ENCODE data around the gene ITGAV.

The ITGAV gene

GRCh38 chr2:186691900-186692299, 102.0 kb downstream of the ITGAV start:
- no peak overlapping the region for H3K4me3 Mint-ChIP-seq
- peaks cover 16% of the 10 kb centered on the region for H3K9me3 Mint-ChIP-seq
- peaks cover 45% of the 10 kb centered on the region for H3K27me3 Mint-ChIP-seq (ENCODE audit: low read depth)
- peaks cover 8% of the 10 kb centered on the region for H3K4me1 Mint-ChIP-seq (ENCODE audit: low read depth)
- H3K36me3 Mint-ChIP-seq (ENCODE audit: low read depth), result no peaks in the 10 kb centered on the region
- no peak overlapping the region for H3K27ac Mint-ChIP-seq

- no peak overlapping the region for H3K4me3 Mint-ChIP-seq
These were observed 103.6 kb downstream of the ITGAV start for GRCh38 chr2:186693446-186693832.

GRCh38 chr2:186695081-186695756, 105.4 kb downstream of the ITGAV start:
- H3K27ac Mint-ChIP-seq, result no peak overlapping the region
- H3K36me3 Mint-ChIP-seq (ENCODE audit: low read depth), result no peaks in the 10 kb centered on the region
- H3K4me1 Mint-ChIP-seq (ENCODE audit: low read depth), result peaks cover 8% of the 10 kb centered on the region
- H3K4me3 Mint-ChIP-seq, result no peak overlapping the region
- H3K27me3 Mint-ChIP-seq (ENCODE audit: low read depth), result peaks cover 60% of the 10 kb centered on the region
- no peaks in the 10 kb centered on the region for H3K9me3 Mint-ChIP-seq

More at GRCh38 chr2:186693446-186693832, 103.6 kb downstream of the ITGAV start:
- Mint-ChIP-seq H3K36me3 (ENCODE audit: low read depth) (no peaks in the 10 kb centered on the region), H3K27ac (no peak overlapping the region), H3K4me1 (ENCODE audit: low read depth) (peaks cover 8% of the 10 kb centered on the region), H3K9me3 (peaks cover 4% of the 10 kb centered on the region), H3K27me3 (ENCODE audit: low read depth) (peaks cover 52% of the 10 kb centered on the region)

GRCh38 chr2:186696290-186696689, 106.4 kb downstream of the ITGAV start:
- Mint-ChIP-seq H3K27ac (no peak overlapping the region), H3K9me3 (no peaks in the 10 kb centered on the region), H3K4me3 (no peak overlapping the region), H3K4me1 (ENCODE audit: low read depth) (peaks cover 8% of the 10 kb centered on the region), H3K36me3 (ENCODE audit: low read depth) (no peaks in the 10 kb centered on the region), H3K27me3 (ENCODE audit: low read depth) (peaks cover 61% of the 10 kb centered on the region)

GRCh38 chr2:186696804-186697203, 106.9 kb downstream of the ITGAV start:
- no peak overlapping the region for H3K27ac Mint-ChIP-seq
- peaks cover 8% of the 10 kb centered on the region for H3K4me1 Mint-ChIP-seq (ENCODE audit: low read depth)
- H3K27me3 Mint-ChIP-seq (ENCODE audit: low read depth), result peaks cover 62% of the 10 kb centered on the region
- H3K36me3 Mint-ChIP-seq (ENCODE audit: low read depth), result no peaks in the 10 kb centered on the region
- H3K4me3 Mint-ChIP-seq, result no peak overlapping the region
- H3K9me3 Mint-ChIP-seq, result no peaks in the 10 kb centered on the region

- peaks cover 8% of the 10 kb centered on the region for H3K4me1 Mint-ChIP-seq (ENCODE audit: low read depth)
These were observed 107.7 kb downstream of the ITGAV start for GRCh38 chr2:186697536-186697935.

GRCh38 chr2:186699742-186700141, 109.9 kb downstream of the ITGAV start:
- Mint-ChIP-seq H3K9me3 (no peaks in the 10 kb centered on the region), H3K27me3 (ENCODE audit: low read depth) (peaks cover 47% of the 10 kb centered on the region), H3K4me3 (no peak overlapping the region), H3K27ac (no peak overlapping the region), H3K4me1 (ENCODE audit: low read depth) (peaks cover 6% of the 10 kb centered on the region), H3K36me3 (ENCODE audit: low read depth) (no peaks in the 10 kb centered on the region)

More at GRCh38 chr2:186697536-186697935, 107.7 kb downstream of the ITGAV start:
- Mint-ChIP-seq H3K27ac (no peak overlapping the region), H3K36me3 (ENCODE audit: low read depth) (no peaks in the 10 kb centered on the region), H3K4me3 (no peak overlapping the region), H3K9me3 (no peaks in the 10 kb centered on the region), H3K27me3 (ENCODE audit: low read depth) (peaks cover 58% of the 10 kb centered on the region)

GRCh38 chr2:186702006-186702405, 112.2 kb downstream of the ITGAV start:
- Mint-ChIP-seq H3K4me3 (no peak overlapping the region), H3K27ac (no peak overlapping the region), H3K36me3 (ENCODE audit: low read depth) (no peaks in the 10 kb centered on the region), H3K27me3 (ENCODE audit: low read depth) (peaks cover 26% of the 10 kb centered on the region), H3K4me1 (ENCODE audit: low read depth) (no peaks in the 10 kb centered on the region), H3K9me3 (no peaks in the 10 kb centered on the region)

- Mint-ChIP-seq H3K27ac (no peak overlapping the region), H3K9me3 (no peaks in the 10 kb centered on the region), H3K27me3 (ENCODE audit: low read depth) (peaks cover 22% of the 10 kb centered on the region), H3K4me3 (no peak overlapping the region), H3K36me3 (ENCODE audit: low read depth) (no peaks in the 10 kb centered on the region), H3K4me1 (ENCODE audit: low read depth) (no peaks in the 10 kb centered on the region)
These were observed 112.6 kb downstream of the ITGAV start for GRCh38 chr2:186702501-186702900.

GRCh38 chr2:186704897-186705296, 115.0 kb downstream of the ITGAV start:
- Mint-ChIP-seq H3K36me3 (ENCODE audit: low read depth) (no peaks in the 10 kb centered on the region), H3K4me1 (ENCODE audit: low read depth) (no peaks in the 10 kb centered on the region), H3K9me3 (no peaks in the 10 kb centered on the region), H3K27ac (no peak overlapping the region), H3K27me3 (ENCODE audit: low read depth) (peaks cover 12% of the 10 kb centered on the region), H3K4me3 (no peak overlapping the region)

- Mint-ChIP-seq H3K27ac (no peak overlapping the region), H3K4me1 (ENCODE audit: low read depth) (no peaks in the 10 kb centered on the region), H3K9me3 (no peaks in the 10 kb centered on the region), H3K36me3 (ENCODE audit: low read depth) (no peaks in the 10 kb centered on the region), H3K4me3 (no peak overlapping the region), H3K27me3 (ENCODE audit: low read depth) (peaks cover 2% of the 10 kb centered on the region)
These were observed 119.9 kb downstream of the ITGAV start for GRCh38 chr2:186709529-186710450.

GRCh38 chr2:186713691-186714090, 123.8 kb downstream of the ITGAV start:
- Mint-ChIP-seq H3K36me3 (ENCODE audit: low read depth) (no peaks in the 10 kb centered on the region), H3K4me1 (ENCODE audit: low read depth) (no peaks in the 10 kb centered on the region), H3K9me3 (no peaks in the 10 kb centered on the region), H3K27me3 (ENCODE audit: low read depth) (no peaks in the 10 kb centered on the region), H3K27ac (no peak overlapping the region), H3K4me3 (no peak overlapping the region)

GRCh38 chr2:186714611-186715010, 124.8 kb downstream of the ITGAV start:
- no peaks in the 10 kb centered on the region for H3K9me3 Mint-ChIP-seq
- no peak overlapping the region for H3K27ac Mint-ChIP-seq
- no peaks in the 10 kb centered on the region for H3K27me3 Mint-ChIP-seq (ENCODE audit: low read depth)
- no peak overlapping the region for H3K4me3 Mint-ChIP-seq
- H3K36me3 Mint-ChIP-seq (ENCODE audit: low read depth), result no peaks in the 10 kb centered on the region
- no peaks in the 10 kb centered on the region for H3K4me1 Mint-ChIP-seq (ENCODE audit: low read depth)

GRCh38 chr2:186716004-186716403, 126.1 kb downstream of the ITGAV start:
- H3K36me3 Mint-ChIP-seq (ENCODE audit: low read depth), result no peaks in the 10 kb centered on the region
- no peak overlapping the region for H3K27ac Mint-ChIP-seq
- H3K27me3 Mint-ChIP-seq (ENCODE audit: low read depth), result no peaks in the 10 kb centered on the region
- H3K4me1 Mint-ChIP-seq (ENCODE audit: low read depth), result no peaks in the 10 kb centered on the region
- no peaks in the 10 kb centered on the region for H3K9me3 Mint-ChIP-seq
- H3K4me3 Mint-ChIP-seq, result no peak overlapping the region

- Mint-ChIP-seq H3K4me1 (ENCODE audit: low read depth) (no peaks in the 10 kb centered on the region), H3K4me3 (no peak overlapping the region), H3K27me3 (ENCODE audit: low read depth) (no peaks in the 10 kb centered on the region), H3K9me3 (no peaks in the 10 kb centered on the region), H3K36me3 (ENCODE audit: low read depth) (no peaks in the 10 kb centered on the region), H3K27ac (no peak overlapping the region)
These were observed 127.0 kb downstream of the ITGAV start for GRCh38 chr2:186716899-186717298.
